HepG2 (cell line): Measurements from ENCODE around the gene OR10P1. TPM values are rescaled to one million over a fixed set of nuclear protein-coding genes. Genes with fewer than 3 reads are reported as not detected.

Experiments used
- ATAC-seq: fragments of 200-7000 bp; cut with Tn5 transposase; 3 replicates; pipeline ENCODE4 v1.9.1; 2020; ENCODE audit warnings: mild to moderate bottlenecking, moderate library complexity
- BruUV-seq: library from RNA; stranded (reverse); fragments of 400-500 nt; replicated peaks from 2 replicates; lab custom pipeline; 2021; lab: Mats Ljungman, UMichigan
- CTCF ChIA-PET: fragments of 300-600 bp; formaldehyde crosslinking; extraction: SDS; loops from one replicate; lab custom pipeline; 2021; ENCODE audit warnings: low total read pairs, inconsistent platforms, low intra/inter-chr PET ratio; lab: Yijun Ruan, JAX
- POLR2A ChIA-PET: fragments of 350-600 bp; sonication (Branson Sonifier 250); formaldehyde crosslinking; loops from one replicate; lab custom pipeline; 2020; ENCODE audit warnings: antibody characterized with exemption, inconsistent platforms; lab: Yijun Ruan, JAX
- DNase-seq: peaks from one replicate; pipeline ENCODE4 v3.0.0-alpha.2; 2015; ENCODE audit warnings: low spot score
- FAIRE-seq: peaks from 3 replicates; lab custom pipeline; 2011; peaks lifted over from hg19 to GRCh38; lab: Jason Lieb, UNC
- H2AFZ ChIP-seq: one replicate; pipeline ENCODE4 v1.6.1; 2011; ENCODE audit warnings: low read length, inconsistent platforms
- H3K27ac ChIP-seq: fragments of 300-600 bp; 3 replicates; pipeline ENCODE4 v1.8.0; 2011; ENCODE audit warnings: mixed run types, mild to moderate bottlenecking, mixed read lengths, low read length, inconsistent platforms; ENCODE audit not compliant: insufficient read depth; ENCODE audit errors: extremely low read length
- H3K27me3 ChIP-seq, 2 experiments: fragments of 200-600 bp in 1 of 2; 2 replicates in 1 of 2; 3 replicates in 1 of 2; pipeline versions ENCODE4 v1.6.0 to v1.8.0; 2011; ENCODE audit warnings: low read length in 2 of 2, mild to moderate bottlenecking in 2 of 2, moderate library complexity in 2 of 2, inconsistent platforms in 1 of 2; ENCODE audit not compliant: insufficient read depth in 2 of 2, control insufficient read depth in 1 of 2
- H3K36me3 ChIP-seq, 2 experiments: fragments of 200-600 bp in 1 of 2; replicated peaks in 1 of 2; 2 replicates in 1 of 2; 3 replicates in 1 of 2; pipeline versions ENCODE4 v1.5.1 to v1.8.0; 2011; ENCODE audit warnings: low read length in 2 of 2, inconsistent platforms in 1 of 2; ENCODE audit not compliant: insufficient read depth in 2 of 2, control insufficient read depth in 1 of 2
- H3K4me1 ChIP-seq: 2 replicates; pipeline ENCODE4 v1.5.1; 2012; ENCODE audit warnings: low read length, inconsistent platforms; ENCODE audit not compliant: insufficient read depth
- H3K4me2 ChIP-seq: 2 replicates; pipeline ENCODE4 v1.6.0; 2011; ENCODE audit warnings: low read depth, low read length, inconsistent platforms
- H3K4me3 ChIP-seq, 3 experiments: fragments of 200-600 bp in 1 of 3; sonication (generic), shearing (Covaris generic) in 1 of 3; replicated peaks in 1 of 3; 2 replicates each; pipeline ENCODE4 v1.5.1; 2011 to 2016; ENCODE audit warnings: low read length in 3 of 3, inconsistent platforms in 2 of 3, low read depth in 2 of 3, mild to moderate bottlenecking in 2 of 3, control low read depth in 1 of 3, mixed read lengths in 1 of 3; ENCODE audit not compliant: insufficient read depth in 1 of 3
- H3K79me2 ChIP-seq: one replicate; pipeline ENCODE4 v1.6.1; 2011; ENCODE audit warnings: low read length, inconsistent platforms; ENCODE audit not compliant: insufficient read depth
- H3K9ac ChIP-seq: 2 replicates; pipeline ENCODE4 v1.6.0; 2011; ENCODE audit warnings: mild to moderate bottlenecking, low read depth, low read length, inconsistent platforms; ENCODE audit not compliant: insufficient read depth
- H3K9me3 ChIP-seq: 2 replicates; pipeline ENCODE4 v1.5.1; 2012; ENCODE audit warnings: mild to moderate bottlenecking, low read length
- H4K20me1 ChIP-seq: 2 replicates; pipeline ENCODE4 v1.6.0; 2011; ENCODE audit warnings: inconsistent platforms, mild to moderate bottlenecking, low read length, moderate library complexity; ENCODE audit not compliant: insufficient read depth
- AGO1 ChIP-seq: fragments of 200-400 bp; formaldehyde crosslinking; IDR thresholded peaks from 2 replicates; pipeline ENCODE4 v1.6.1; 2017; ENCODE audit warnings: mild to moderate bottlenecking, low read depth, low read length, moderate library complexity; ENCODE audit not compliant: poor library complexity, severe bottlenecking
- BRD4 ChIP-seq: sonication (generic); formaldehyde crosslinking; IDR thresholded peaks from 2 replicates; pipeline ENCODE4 v1.4.0; 2020; ENCODE audit warnings: missing genetic modification reagents
- IKZF4 ChIP-seq: sonication (generic); formaldehyde crosslinking; IDR thresholded peaks from 2 replicates; pipeline ENCODE4 v1.5.1; 2020; ENCODE audit warnings: borderline replicate concordance, mild to moderate bottlenecking, low read depth, missing genetic modification reagents; ENCODE audit errors: not compliant biosample characterization
- KDM1A ChIP-seq: IDR thresholded peaks from 2 replicates; pipeline ENCODE4 v1.6.1; 2016; ENCODE audit warnings: missing compliant biosample characterization
- PTBP1 ChIP-seq: fragments of 200-400 bp; formaldehyde crosslinking; IDR thresholded peaks from 2 replicates; pipeline ENCODE4 v1.6.1; 2018; ENCODE audit warnings: low read length, low read depth; ENCODE audit not compliant: poor library complexity, severe bottlenecking
- RAD21 ChIP-seq: fragments of 450-650 bp; formaldehyde crosslinking; IDR thresholded peaks from 2 replicates; pipeline ENCODE4 v1.5.0; 2020; ENCODE audit warnings: mild to moderate bottlenecking
- SALL2 ChIP-seq: sonication (generic); formaldehyde crosslinking; IDR thresholded peaks from 2 replicates; pipeline ENCODE4 v1.8.1; 2023; ENCODE audit warnings: mild to moderate bottlenecking, missing genetic modification reagents, inconsistent platforms
- SMC3 ChIP-seq: IDR thresholded peaks from 2 replicates; pipeline ENCODE4 v1.6.1; 2011; ENCODE audit warnings: low read length, improper control_type of control experiment
- ZFP90 ChIP-seq: sonication (generic); formaldehyde crosslinking; IDR thresholded peaks from 2 replicates; pipeline ENCODE4 v1.8.0; 2022; ENCODE audit warnings: missing genetic modification reagents, mild to moderate bottlenecking, inconsistent platforms, borderline replicate concordance
- WGBS: methylation state at CpG from one replicate; pipeline ENCODE4 v1.1.6; 2017; ENCODE audit warnings: low lambda C conversion rate; 5-methylcytosine and 5-hydroxymethylcytosine counted together
- in situ Hi-C: cut with HindIII; loops from 2 replicates; pipeline ENCODE4 v1.10.0; 2017; ENCODE audit warnings: low pct_unique_long_range_greater_than_20kb; ENCODE audit not compliant: extremely low pct_ligation_motif_present
- intact Hi-C: fragments of 100-400 bp; cut with micrococcal nuclease; formaldehyde crosslinking; loops from one replicate; pipeline ENCODE4 v1.10.0; 2022; ENCODE audit not compliant: unreplicated experiment
- polyA plus RNA-seq, 8 experiments: library from polyadenylated mRNA; depleted of rRNA in 3 of 8; stranded (reverse) in 7 of 8; unstranded in 1 of 8; fragments of >200 nt; fragmentation: Illumina TruSeq in 4 of 8; extraction: Trizol in 4 of 8; gene quantifications; 2 replicates each; pipeline versions ENCODE4 v1.2.1 to v1.2.3, GENCODE V29; 2011 to 2016; ENCODE audit warnings: low read depth in 4 of 8, missing spikeins in 1 of 8, mixed read lengths in 1 of 8; ENCODE audit not compliant: insufficient read depth in 1 of 8
- total RNA-seq, 5 experiments: library from RNA; depleted of rRNA; stranded (reverse); fragments of >200 nt; fragmentation: Illumina TruSeq; extraction: Trizol; gene quantifications; 2 replicates each; pipeline ENCODE4 v1.2.3, GENCODE V29; 2016; ENCODE audit warnings: low read depth in 1 of 5
- TF ChIP-seq, protein P1 (sequence below): sonication (generic); formaldehyde crosslinking; IDR thresholded peaks from 2 replicates; pipeline ENCODE4 v1.5.1; 2020; ENCODE audit warnings: mild to moderate bottlenecking, missing genetic modification reagents, moderate library complexity

OR10P1 gene
- total and polyA plus RNA-seq, 2 of the 13 experiments (the other 11 are each of a cell fraction or from before 2014, with no cell fraction given) = not detected

DNA sequence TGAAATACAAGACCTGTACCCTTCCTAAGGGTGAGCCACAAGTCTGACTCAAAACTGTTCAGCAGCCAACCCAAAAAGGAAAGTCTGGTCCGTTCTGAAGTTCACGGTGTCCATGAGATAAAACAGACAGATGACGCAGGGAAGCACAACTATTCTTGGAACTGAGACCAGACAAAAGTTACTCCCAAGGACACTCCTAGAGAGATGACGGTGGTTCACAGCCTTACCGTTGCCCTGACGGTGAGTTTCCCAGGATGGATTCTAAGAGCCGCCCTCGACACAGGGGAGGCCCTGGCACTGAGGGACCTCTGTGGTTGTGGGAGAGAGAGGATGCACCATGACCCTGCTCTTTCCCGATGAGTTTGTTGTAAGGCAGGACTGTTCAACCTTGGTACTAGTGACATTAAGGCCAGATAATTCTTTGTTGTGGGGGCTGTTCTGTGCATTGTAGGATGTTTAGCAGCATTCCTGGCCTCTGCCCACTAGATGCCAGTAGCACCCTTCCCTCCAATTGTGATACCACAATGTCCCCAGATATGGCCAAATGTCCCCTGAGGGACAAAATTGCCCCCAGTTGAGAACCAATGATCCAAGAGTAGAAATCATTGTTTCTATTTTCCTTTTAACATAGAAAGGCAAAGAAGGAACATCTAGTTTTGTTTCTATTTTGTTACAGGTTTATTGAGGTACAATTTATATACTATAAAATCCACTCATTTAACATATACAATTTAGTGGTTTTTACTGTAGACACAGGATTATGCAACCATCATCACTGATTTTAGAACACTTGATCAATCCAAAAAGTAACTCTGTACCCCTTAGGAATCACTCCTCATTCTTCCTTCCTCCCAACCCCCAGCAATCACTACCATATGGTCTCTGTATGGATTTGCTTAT lies 23.0 kb downstream of the OR10P1 start (continued):
- peak; percentile 49; the same call in 1 of the 2 replicates for TF ChIP-seq RAD21 (CRISPR knock-in tag)
- TF ChIP-seq SMC3 = peak; percentile 60
- TF ChIP-seq ZFP90 (CRISPR knock-in tag) = no peak

DNA sequence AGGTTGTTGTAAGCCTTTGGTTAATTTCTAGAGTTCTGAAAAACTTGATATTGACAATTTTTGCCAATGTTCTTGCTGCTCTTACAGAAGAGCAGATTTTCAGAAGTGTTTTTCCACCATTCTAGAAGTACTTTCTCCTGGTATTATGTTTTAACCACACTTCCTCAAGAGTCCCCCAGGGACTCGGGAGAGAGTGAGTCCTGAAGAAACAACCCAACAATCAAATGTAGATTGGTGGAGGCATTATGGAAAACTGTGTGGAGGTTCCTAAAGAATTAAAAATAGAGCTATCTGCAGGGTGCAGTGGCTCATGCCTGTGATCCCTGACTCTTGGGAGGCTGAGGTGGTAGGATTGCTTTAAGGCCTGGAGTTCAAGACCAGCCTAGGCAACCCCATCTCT lies 26.7 kb downstream of the OR10P1 start:
- H3K36me3 ChIP-seq = no peaks in the 10 kb centered on the region
- no peak overlapping the region for H3K27ac ChIP-seq
- no peaks in the 10 kb centered on the region for H3K4me1 ChIP-seq
- FAIRE-seq (no peak), DNase-seq (no peak), ATAC-seq (no peak)
- ChIA-PET CTCF (interaction anchor here (1.1 kb wide), 1 partner anchor 58 kb away, joined by 4 read pairs; no protein-coding TSS in a partner anchor), POLR2A (no interaction called here)
- H3K79me2 ChIP-seq = no peaks in the 10 kb centered on the region
- H4K20me1 ChIP-seq = no peaks in the 10 kb centered on the region
- no peak overlapping the region for H2AFZ ChIP-seq
- H3K4me3 ChIP-seq = no peak overlapping the region
- H3K9me3 ChIP-seq = no peaks in the 10 kb centered on the region
- TF ChIP-seq KDM1A (CRISPR knock-in tag) (no peak), BRD4 (CRISPR knock-in tag) (no peak), PTBP1 (no peak), IKZF4 (CRISPR knock-in tag) (no peak), SALL2 (CRISPR knock-in tag) (no peak), AGO1 (no peak)
- TF ChIP-seq, protein P1, sequence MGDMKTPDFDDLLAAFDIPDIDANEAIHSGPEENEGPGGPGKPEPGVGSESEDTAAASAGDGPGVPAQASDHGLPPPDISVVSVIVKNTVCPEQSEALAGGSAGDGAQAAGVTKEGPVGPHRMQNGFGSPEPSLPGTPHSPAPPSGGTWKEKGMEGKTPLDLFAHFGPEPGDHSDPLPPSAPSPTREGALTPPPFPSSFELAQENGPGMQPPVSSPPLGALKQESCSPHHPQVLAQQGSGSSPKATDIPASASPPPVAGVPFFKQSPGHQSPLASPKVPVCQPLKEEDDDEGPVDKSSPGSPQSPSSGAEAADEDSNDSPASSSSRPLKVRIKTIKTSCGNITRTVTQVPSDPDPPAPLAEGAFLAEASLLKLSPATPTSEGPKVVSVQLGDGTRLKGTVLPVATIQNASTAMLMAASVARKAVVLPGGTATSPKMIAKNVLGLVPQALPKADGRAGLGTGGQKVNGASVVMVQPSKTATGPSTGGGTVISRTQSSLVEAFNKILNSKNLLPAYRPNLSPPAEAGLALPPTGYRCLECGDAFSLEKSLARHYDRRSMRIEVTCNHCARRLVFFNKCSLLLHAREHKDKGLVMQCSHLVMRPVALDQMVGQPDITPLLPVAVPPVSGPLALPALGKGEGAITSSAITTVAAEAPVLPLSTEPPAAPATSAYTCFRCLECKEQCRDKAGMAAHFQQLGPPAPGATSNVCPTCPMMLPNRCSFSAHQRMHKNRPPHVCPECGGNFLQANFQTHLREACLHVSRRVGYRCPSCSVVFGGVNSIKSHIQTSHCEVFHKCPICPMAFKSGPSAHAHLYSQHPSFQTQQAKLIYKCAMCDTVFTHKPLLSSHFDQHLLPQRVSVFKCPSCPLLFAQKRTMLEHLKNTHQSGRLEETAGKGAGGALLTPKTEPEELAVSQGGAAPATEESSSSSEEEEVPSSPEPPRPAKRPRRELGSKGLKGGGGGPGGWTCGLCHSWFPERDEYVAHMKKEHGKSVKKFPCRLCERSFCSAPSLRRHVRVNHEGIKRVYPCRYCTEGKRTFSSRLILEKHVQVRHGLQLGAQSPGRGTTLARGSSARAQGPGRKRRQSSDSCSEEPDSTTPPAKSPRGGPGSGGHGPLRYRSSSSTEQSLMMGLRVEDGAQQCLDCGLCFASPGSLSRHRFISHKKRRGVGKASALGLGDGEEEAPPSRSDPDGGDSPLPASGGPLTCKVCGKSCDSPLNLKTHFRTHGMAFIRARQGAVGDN = no peak
- 4% methylated on average over 1 of the region's 1 CpG for WGBS
- H3K27me3 ChIP-seq = 0 out of 5 replicates have a peak, but pooled peaks cover 0 to 1% of the 10 kb centered on the region in 2 experiments
- in situ Hi-C loops (loop anchor here (5.0 kb wide), 1 partner anchor 74 kb away; no protein-coding TSS in a partner anchor), intact Hi-C loops (no loop called here)
- H3K9ac ChIP-seq = no peak overlapping the region
- no peak overlapping the region for H3K4me2 ChIP-seq
- no TSS peak for BruUV-seq
